Measurements from ENCODE around the gene PADI1.

PADI1 gene

DNA sequence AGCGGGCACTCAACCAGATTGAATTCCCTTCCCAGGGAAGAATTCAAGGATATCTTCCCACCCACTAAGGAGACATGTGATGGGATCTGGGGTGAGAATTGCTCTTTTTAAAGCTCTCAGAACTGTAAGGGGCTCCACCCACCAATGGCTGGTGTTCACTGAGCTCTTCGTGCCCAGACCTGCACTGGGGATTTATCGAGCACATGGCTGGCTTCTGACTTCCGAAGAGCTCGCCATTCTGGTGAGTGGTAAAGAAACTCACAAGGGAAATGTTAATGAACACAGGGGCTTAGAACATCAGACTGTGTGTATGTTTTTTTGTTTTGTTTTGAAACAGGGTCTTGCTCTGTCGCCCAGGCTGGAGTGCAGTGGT is 53.8 kb downstream of the PADI1 start:
- no peak overlapping the region for H3K4me3 ChIP-seq (ENCODE audit: control insufficient read depth, low read depth, low read length)
- DNase-seq (ENCODE audit: low read depth) = no peak
- TF ChIP-seq, protein P1, sequence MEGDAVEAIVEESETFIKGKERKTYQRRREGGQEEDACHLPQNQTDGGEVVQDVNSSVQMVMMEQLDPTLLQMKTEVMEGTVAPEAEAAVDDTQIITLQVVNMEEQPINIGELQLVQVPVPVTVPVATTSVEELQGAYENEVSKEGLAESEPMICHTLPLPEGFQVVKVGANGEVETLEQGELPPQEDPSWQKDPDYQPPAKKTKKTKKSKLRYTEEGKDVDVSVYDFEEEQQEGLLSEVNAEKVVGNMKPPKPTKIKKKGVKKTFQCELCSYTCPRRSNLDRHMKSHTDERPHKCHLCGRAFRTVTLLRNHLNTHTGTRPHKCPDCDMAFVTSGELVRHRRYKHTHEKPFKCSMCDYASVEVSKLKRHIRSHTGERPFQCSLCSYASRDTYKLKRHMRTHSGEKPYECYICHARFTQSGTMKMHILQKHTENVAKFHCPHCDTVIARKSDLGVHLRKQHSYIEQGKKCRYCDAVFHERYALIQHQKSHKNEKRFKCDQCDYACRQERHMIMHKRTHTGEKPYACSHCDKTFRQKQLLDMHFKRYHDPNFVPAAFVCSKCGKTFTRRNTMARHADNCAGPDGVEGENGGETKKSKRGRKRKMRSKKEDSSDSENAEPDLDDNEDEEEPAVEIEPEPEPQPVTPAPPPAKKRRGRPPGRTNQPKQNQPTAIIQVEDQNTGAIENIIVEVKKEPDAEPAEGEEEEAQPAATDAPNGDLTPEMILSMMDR (IDR thresholded peaks at IDR 0.05; ENCODE audit: control insufficient read depth, insufficient read depth, low read depth, low read length, missing control alignments) = no peak

DNA sequence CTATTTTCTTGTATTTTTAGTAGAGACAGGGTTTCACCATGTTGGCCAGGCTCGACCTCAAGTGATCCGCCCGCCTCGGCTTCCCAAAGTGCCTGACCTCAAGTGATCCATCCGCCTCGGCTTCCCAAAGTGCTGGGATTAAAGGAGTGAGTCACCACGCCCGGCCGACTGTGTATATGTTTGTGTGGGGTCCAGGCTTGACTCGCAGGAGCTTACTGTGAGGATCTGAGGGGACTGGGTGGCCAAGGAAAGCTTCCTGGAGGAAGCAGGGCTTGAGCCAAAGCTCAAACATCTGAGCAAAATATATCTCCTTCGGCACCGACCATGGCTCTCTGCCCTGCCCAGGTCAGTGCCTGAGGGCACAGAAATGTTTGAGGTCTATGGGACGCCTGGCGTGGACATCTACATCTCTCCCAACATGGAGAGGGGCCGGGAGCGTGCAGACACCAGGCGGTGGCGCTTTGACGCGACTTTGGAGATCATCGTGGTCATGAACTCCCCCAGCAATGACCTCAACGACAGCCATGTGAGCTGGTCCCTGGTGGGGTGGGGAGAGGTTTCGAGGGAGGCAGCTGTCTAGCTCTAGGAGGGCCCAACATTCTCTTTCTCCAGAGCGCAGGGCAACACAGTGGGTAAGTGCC is 54.4 kb downstream of the PADI1 start:
- DNase-seq (ENCODE audit: low read depth) = no peak

DNA sequence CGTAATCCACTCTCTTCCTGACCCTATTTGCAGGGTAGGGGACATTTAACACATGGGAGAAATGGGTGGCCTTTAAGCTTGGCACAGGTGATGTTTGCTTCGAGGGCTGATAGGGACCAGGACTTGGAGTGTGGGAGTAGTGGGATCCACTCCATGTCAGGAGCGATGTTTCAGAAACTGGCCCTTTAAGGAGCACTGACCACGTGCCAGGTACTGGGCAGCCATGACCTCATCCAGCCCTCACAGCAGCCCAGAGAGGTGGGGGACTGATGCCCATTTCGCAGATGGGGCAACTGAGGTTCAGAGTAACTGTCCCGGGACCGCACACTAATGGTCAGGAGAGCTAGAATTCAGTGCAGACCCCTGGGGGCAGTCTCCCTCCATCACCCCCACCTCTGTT is 55.3 kb downstream of the PADI1 start:
- H3K4me3 ChIP-seq (ENCODE audit: control insufficient read depth, low read depth, low read length) = no peak overlapping the region
- TF ChIP-seq, protein P1 (IDR thresholded peaks at IDR 0.05; ENCODE audit: control insufficient read depth, insufficient read depth, low read depth, low read length, missing control alignments) = no peak
- no peak for DNase-seq (ENCODE audit: low read depth)

More for the DNA sequence above, 54.4 kb downstream of the PADI1 start:
- no peak overlapping the region for H3K4me3 ChIP-seq (ENCODE audit: control insufficient read depth, low read depth, low read length)
- TF ChIP-seq, protein P1 (IDR thresholded peaks at IDR 0.05; ENCODE audit: control insufficient read depth, insufficient read depth, low read depth, low read length, missing control alignments) = no peak

DNA sequence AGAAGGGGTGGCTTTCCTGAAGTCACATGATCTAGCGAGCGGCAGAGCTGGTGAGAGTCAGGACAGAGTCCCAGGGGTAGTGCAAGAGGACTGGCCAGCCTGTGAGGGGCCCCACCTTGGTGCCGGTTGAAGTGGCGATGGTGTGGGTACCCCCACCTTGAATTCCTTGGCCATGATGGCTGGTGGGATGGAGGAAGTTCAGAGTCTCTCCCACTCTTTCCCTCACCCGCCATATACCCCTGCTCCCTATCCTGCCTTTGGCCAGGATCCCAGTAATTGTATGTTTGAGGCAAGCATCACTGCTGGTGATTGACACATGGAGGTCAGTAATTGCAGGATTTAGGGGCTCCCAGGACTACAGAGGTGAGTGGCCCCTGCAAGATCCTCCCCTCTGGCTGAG is 55.8 kb downstream of the PADI1 start:
- no peak for DNase-seq (ENCODE audit: low read depth)
- TF ChIP-seq, protein P1 (IDR thresholded peaks at IDR 0.05; ENCODE audit: control insufficient read depth, insufficient read depth, low read depth, low read length, missing control alignments) = no peak
- H3K4me3 ChIP-seq (ENCODE audit: control insufficient read depth, low read depth, low read length) = no peak overlapping the region

DNA sequence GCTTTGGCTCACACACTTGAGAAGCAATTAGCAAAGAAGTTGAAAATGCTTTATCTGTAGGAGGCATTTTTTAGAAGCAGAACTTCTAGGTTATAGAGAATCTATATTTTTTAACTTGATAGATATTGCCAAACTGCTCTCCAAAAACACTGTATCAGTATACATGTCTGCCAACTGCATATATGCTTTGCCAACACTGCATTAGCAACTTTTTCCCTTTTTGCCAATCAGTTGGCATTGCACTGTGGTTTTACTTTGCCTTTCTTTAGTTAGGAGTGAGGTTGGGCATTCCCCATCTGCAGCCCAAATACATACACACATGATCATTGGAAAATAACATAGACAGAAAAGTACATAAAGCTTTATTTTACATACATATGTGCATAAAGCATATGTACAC is 59.0 kb downstream of the PADI1 start:
- no peak overlapping the region for H3K4me3 ChIP-seq (ENCODE audit: control insufficient read depth, low read depth, low read length)
- no peak for DNase-seq (ENCODE audit: low read depth)
- TF ChIP-seq, protein P1 (IDR thresholded peaks at IDR 0.05; ENCODE audit: control insufficient read depth, insufficient read depth, low read depth, low read length, missing control alignments) = no peak

DNA sequence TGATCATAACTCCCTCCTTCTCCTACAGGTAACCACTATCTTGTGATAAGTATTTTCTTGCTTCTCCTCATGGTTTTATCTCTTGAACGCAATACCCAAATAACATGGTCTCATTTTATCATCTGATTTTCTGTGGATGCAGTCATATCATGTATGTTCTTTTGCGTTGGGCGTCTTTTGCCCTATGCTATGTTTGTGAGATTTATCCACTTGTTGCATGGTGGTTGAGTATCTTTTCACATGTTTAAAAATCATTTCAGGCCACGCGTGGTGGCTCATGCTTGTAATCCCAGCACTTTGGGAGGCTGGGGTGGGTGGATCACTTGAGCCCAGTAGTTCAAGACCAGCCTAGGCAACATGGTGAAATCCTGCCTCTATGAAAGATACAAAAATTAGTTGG is 59.5 kb downstream of the PADI1 start:
- TF ChIP-seq, protein P1 (IDR thresholded peaks at IDR 0.05; ENCODE audit: control insufficient read depth, insufficient read depth, low read depth, low read length, missing control alignments) = no peak
- DNase-seq (ENCODE audit: low read depth) = no peak
- no peak overlapping the region for H3K4me3 ChIP-seq (ENCODE audit: control insufficient read depth, low read depth, low read length)

DNA sequence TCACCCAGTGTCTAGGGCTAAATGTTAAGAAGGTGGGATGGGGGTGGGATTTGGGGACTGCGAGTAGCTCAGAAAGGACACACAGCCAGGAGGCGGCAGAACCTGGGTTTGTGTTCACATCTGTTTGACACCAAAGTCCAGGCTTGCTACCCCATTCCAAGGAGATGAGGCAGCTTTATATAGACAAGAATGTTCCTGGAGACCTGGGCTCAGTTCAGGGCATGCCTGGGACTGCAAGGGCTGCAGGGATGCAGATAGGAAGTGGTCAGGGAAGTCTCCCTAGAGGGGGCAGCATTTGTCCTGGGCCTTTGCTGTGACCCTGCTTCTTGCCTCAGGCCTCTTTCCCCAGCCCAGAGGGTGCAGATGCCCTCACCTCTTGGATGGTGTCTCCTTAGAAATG is 60.2 kb downstream of the PADI1 start:
- no peak overlapping the region for H3K4me3 ChIP-seq (ENCODE audit: control insufficient read depth, low read depth, low read length)
- no peak for DNase-seq (ENCODE audit: low read depth)
- TF ChIP-seq, protein P1 (IDR thresholded peaks at IDR 0.05; ENCODE audit: control insufficient read depth, insufficient read depth, low read depth, low read length, missing control alignments) = peak; percentile 1

Measured in AG09309 (cell line).